ENCODE measurements around the gene CMSS1. TPM values are rescaled to one million over a fixed set of nuclear protein-coding genes. Genes with fewer than 3 reads are reported as not detected.

Gene CMSS1
- total RNA-seq, 1 experiment from 2014 or later: 64.1 TPM

- Histone ChIP-seq H3K27ac (ENCODE audit: low read depth, low read length) (no peak overlapping the region), H3K27me3 (ENCODE audit: insufficient read depth, low read length) (no peaks in the 10 kb centered on the region), H3K4me3 (replicated peaks in 1 of 2; ENCODE audit: low read depth in 1 of 2, low read length in 2 of 2) (no peak overlapping the region), H4K20me1 (ENCODE audit: insufficient read depth) (no peaks in the 10 kb centered on the region), H3K4me2 (ENCODE audit: low read length) (no peak overlapping the region), H3K9me3 (ENCODE audit: control insufficient read depth in 1 of 2, insufficient read depth in 1 of 2, low read depth in 1 of 2, low read length in 2 of 2) (no peaks in the 10 kb centered on the region), H3K4me1 (ENCODE audit: control insufficient read depth in 1 of 2, insufficient read depth in 2 of 2, low read length in 2 of 2) (peaks cover 0 to 9% of the 10 kb centered on the region in 2 experiments; a peak in 2 of 4 replicates), H3K36me3 (ENCODE audit: control insufficient read depth in 1 of 2, insufficient read depth in 2 of 2, low read length in 2 of 2) (no peaks in the 10 kb centered on the region), H3K9ac (ENCODE audit: low read length) (no peak overlapping the region), H3K79me2 (ENCODE audit: insufficient read depth, low read length) (0 out of 2 replicates have a peak, but pooled peaks cover 2% of the 10 kb centered on the region), H3K9me2 (ENCODE audit: insufficient read depth) (no peaks in the 10 kb centered on the region), H2AFZ (ENCODE audit: low read depth, low read length, poor library complexity, severe bottlenecking) (no peak overlapping the region)
- ATAC-seq (no peak), DNase-seq (ENCODE audit: low read depth, low spot score) (no peak)
- intact Hi-C loops (cut with micrococcal nuclease): no loop called here
- CTCF ChIA-PET: no interaction called here
- TF ChIP-seq YY1 (IDR thresholded peaks at IDR 0.05; ENCODE audit: extremely low read depth, insufficient replicate concordance, low read depth, low read length) (no peak), CBX3 (IDR thresholded peaks at IDR 0.05; ENCODE audit: low read depth) (no peak), SRF (IDR thresholded peaks at IDR 0.05; ENCODE audit: low read depth) (no peak), FOSL1 (IDR thresholded peaks at IDR 0.05; ENCODE audit: low read depth) (no peak), EGR1 (IDR thresholded peaks at IDR 0.05; ENCODE audit: low read depth) (no peak), POLR2A (IDR thresholded peaks at IDR 0.05; ENCODE audit: borderline replicate concordance, extremely low read depth, insufficient read depth, insufficient read length) (no peak), MAX (IDR thresholded peaks at IDR 0.05) (no peak), CEBPB (IDR thresholded peaks at IDR 0.05; ENCODE audit: low read depth) (no peak), ZNF274 (IDR thresholded peaks at IDR 0.05; ENCODE audit: low read depth, low read length) (no peak), EZH2phosphoT487 (IDR thresholded peaks at IDR 0.05; ENCODE audit: borderline replicate concordance) (no peak), TCF7L2 (IDR thresholded peaks at IDR 0.05; ENCODE audit: borderline replicate concordance, extremely low read depth, insufficient read depth, insufficient read length) (no peak), ATF3 (IDR thresholded peaks at IDR 0.05) (no peak), CTCF (IDR thresholded peaks at IDR 0.05 in 2 of 3, conservative IDR thresholded peaks at IDR 0.05 in 1 of 3; ENCODE audit: borderline replicate concordance in 1 of 3, insufficient read depth in 1 of 3, low read depth in 2 of 3, low read length in 2 of 3) (no peak), JUND (IDR thresholded peaks at IDR 0.05) (no peak)
- RAD21 ChIA-PET (ENCODE audit: low non-redundant PET in 1 of 2, low total read pairs in 2 of 2, uncharacterized antibody in 2 of 2, unreplicated experiment in 2 of 2): no interaction called here
- POLR2A ChIA-PET: no interaction called here
- BruUV-seq (replicated peaks): no TSS peak
Measured at GRCh38 chr3:99882436-99883137, 64.9 kb downstream of the CMSS1 start.
